HepG2 (cell line): ENCODE measurements around the gene HABP4. TPM values are rescaled to one million over a fixed set of nuclear protein-coding genes. Genes with fewer than 3 reads are reported as not detected.
A peak's percentile ranks its signal among the peaks of the same experiment; 100 is the strongest.

ENCODE experiments used
- AKNA ChIP-seq: sonication (generic); formaldehyde crosslinking; IDR thresholded peaks from 2 replicates; pipeline ENCODE4 v1.4.0; 2020; ENCODE audit warnings: missing genetic modification reagents, borderline replicate concordance
- CENPX ChIP-seq: sonication (generic); formaldehyde crosslinking; IDR thresholded peaks from 2 replicates; pipeline ENCODE4 v1.9.0; 2021; ENCODE audit warnings: mild to moderate bottlenecking, missing genetic modification reagents, moderate library complexity
- FLYWCH1 ChIP-seq: sonication (generic); formaldehyde crosslinking; IDR thresholded peaks from 2 replicates; pipeline ENCODE4 v1.8.1; 2023; ENCODE audit warnings: mild to moderate bottlenecking, missing genetic modification reagents
- FOXC1 ChIP-seq: sonication (generic); formaldehyde crosslinking; IDR thresholded peaks from 2 replicates; pipeline ENCODE4 v1.8.0; 2022; ENCODE audit warnings: mild to moderate bottlenecking, missing genetic modification reagents, borderline replicate concordance
- FUBP1 ChIP-seq: sonication (generic); formaldehyde crosslinking; IDR thresholded peaks from 2 replicates; pipeline ENCODE4 v1.5.1; 2020; ENCODE audit warnings: missing genetic modification reagents, mild to moderate bottlenecking, borderline replicate concordance
- PHF5A ChIP-seq: IDR thresholded peaks from one replicate; pipeline ENCODE4 v1.6.1; 2018; ENCODE audit warnings: low read depth, missing genetic modification reagents; ENCODE audit not compliant: unreplicated experiment
- POGK ChIP-seq: sonication (generic); formaldehyde crosslinking; conservative IDR thresholded peaks from 2 replicates; pipeline ENCODE4 v1.8.0; 2022; ENCODE audit warnings: mild to moderate bottlenecking, moderate library complexity, missing genetic modification reagents
- REL ChIP-seq: sonication (generic); formaldehyde crosslinking; conservative IDR thresholded peaks from 2 replicates; pipeline ENCODE4 v1.8.0; 2022; ENCODE audit warnings: mild to moderate bottlenecking, missing genetic modification reagents, moderate library complexity
- TMF1 ChIP-seq: sonication (generic); formaldehyde crosslinking; IDR thresholded peaks from 2 replicates; pipeline ENCODE4 v1.8.1; 2022; ENCODE audit warnings: low read depth, missing genetic modification reagents
- ZBTB34 ChIP-seq: sonication (generic); formaldehyde crosslinking; IDR thresholded peaks from 2 replicates; pipeline ENCODE4 v1.8.0; 2022; ENCODE audit warnings: mild to moderate bottlenecking, missing genetic modification reagents
- ZGPAT ChIP-seq: IDR thresholded peaks from 2 replicates; pipeline ENCODE4 v1.6.1; 2016; ENCODE audit warnings: mild to moderate bottlenecking
- ZNF546 ChIP-seq: sonication (generic); formaldehyde crosslinking; conservative IDR thresholded peaks from 2 replicates; pipeline ENCODE4 v1.8.1; 2023; ENCODE audit warnings: mild to moderate bottlenecking, missing genetic modification reagents
- ZNF557 ChIP-seq: sonication (generic); formaldehyde crosslinking; IDR thresholded peaks from 2 replicates; pipeline ENCODE4 v1.4.0; 2020; ENCODE audit warnings: missing genetic modification reagents
- ZNF839 ChIP-seq: sonication (generic); formaldehyde crosslinking; IDR thresholded peaks from 2 replicates; pipeline ENCODE4 v1.4.0; 2020; ENCODE audit warnings: missing genetic modification reagents, mild to moderate bottlenecking, borderline replicate concordance
- polyA plus RNA-seq, 8 experiments: library from polyadenylated mRNA; depleted of rRNA in 3 of 8; stranded (reverse) in 7 of 8; unstranded in 1 of 8; fragments of >200 nt; fragmentation: Illumina TruSeq in 4 of 8; extraction: Trizol in 4 of 8; gene quantifications; 2 replicates each; pipeline versions ENCODE4 v1.2.1 to v1.2.3, GENCODE V29; 2011 to 2016; ENCODE audit warnings: low read depth in 4 of 8, missing spikeins in 1 of 8, mixed read lengths in 1 of 8; ENCODE audit not compliant: insufficient read depth in 1 of 8
- total RNA-seq, 5 experiments: library from RNA; depleted of rRNA; stranded (reverse); fragments of >200 nt; fragmentation: Illumina TruSeq; extraction: Trizol; gene quantifications; 2 replicates each; pipeline ENCODE4 v1.2.3, GENCODE V29; 2016; ENCODE audit warnings: low read depth in 1 of 5
- TF ChIP-seq, protein P1 (sequence below): sonication (generic); formaldehyde crosslinking; IDR thresholded peaks from 2 replicates; pipeline ENCODE4 v1.4.0; 2020; ENCODE audit warnings: missing genetic modification reagents

The HABP4 gene
- total and polyA plus RNA-seq, 2 of the 13 experiments (the other 11 are each of a cell fraction or from before 2014, with no cell fraction given) = 14.3 to 26.6 TPM

DNA sequence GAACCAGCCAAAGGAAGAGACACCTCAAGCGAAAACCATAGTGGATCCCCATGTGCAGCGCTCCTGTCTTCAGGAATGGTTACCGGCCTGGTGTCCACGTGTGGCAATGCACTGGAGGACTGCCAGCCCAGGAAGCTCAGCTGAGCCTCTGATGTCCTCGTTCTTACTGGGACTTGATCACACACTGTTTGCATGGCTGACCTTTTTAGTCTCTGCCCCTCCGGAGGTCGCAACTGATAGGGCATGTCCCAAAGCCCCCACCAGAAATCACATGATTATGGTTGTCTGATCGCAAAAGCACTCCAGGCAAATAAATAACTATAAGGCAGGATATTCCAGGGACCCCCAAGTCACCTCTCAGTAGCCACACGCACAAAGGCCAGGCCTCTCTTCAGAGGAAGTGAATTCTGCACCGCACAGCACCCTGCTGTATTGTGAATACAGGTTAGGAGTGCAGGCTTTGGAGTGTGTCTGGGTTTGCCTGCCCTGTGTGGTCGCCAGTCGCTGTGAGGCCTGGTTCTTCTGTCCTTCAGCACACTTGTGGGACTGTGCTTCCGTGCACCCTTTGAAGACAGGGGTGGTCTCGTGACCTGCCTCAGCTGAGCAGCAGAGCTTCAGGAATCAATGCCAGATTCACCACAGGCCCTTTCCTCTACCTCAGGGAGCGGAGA, 13.4 kb upstream of the HABP4 start (continued):
- peak; percentile 83 for TF ChIP-seq ZGPAT (CRISPR knock-in tag)
- TF ChIP-seq PHF5A (CRISPR knock-in tag) = no peak
- TF ChIP-seq, protein P1, sequence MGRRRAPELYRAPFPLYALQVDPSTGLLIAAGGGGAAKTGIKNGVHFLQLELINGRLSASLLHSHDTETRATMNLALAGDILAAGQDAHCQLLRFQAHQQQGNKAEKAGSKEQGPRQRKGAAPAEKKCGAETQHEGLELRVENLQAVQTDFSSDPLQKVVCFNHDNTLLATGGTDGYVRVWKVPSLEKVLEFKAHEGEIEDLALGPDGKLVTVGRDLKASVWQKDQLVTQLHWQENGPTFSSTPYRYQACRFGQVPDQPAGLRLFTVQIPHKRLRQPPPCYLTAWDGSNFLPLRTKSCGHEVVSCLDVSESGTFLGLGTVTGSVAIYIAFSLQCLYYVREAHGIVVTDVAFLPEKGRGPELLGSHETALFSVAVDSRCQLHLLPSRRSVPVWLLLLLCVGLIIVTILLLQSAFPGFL = no peak
- no peak for TF ChIP-seq FUBP1 (CRISPR knock-in tag)
- peak; percentile 72; the same call in 1 of the 2 replicates for TF ChIP-seq AKNA (CRISPR knock-in tag)
- TF ChIP-seq TMF1 (CRISPR knock-in tag) = no peak
- no peak; the same call in 1 of the 2 replicates for TF ChIP-seq ZNF546 (CRISPR knock-in tag)
- TF ChIP-seq ZBTB34 (CRISPR knock-in tag) = no peak; the same call in 1 of the 2 replicates
- 0 out of 2 replicates have a peak, but pooled peaks have one; percentile 63 for TF ChIP-seq ZNF839 (CRISPR knock-in tag)
- no peak for TF ChIP-seq REL (CRISPR knock-in tag)
- no peak for TF ChIP-seq FOXC1 (CRISPR knock-in tag)
- TF ChIP-seq FLYWCH1 (CRISPR knock-in tag) = no peak
- no peak for TF ChIP-seq CENPX
- 0 out of 2 replicates have a peak, but pooled peaks have one; percentile 36 for TF ChIP-seq POGK
- TF ChIP-seq ZNF557 (CRISPR knock-in tag) = peak; percentile 85; the same call in 1 of the 2 replicates
